HG03571 (cell line): Measurements from ENCODE around the gene INPP4B.

Experiments
- ATAC-seq: cut with Tn5 transposase; IDR thresholded peaks from one replicate; pipeline ENCODE4 v1.9.1; 2021; ENCODE audit not compliant: unreplicated experiment

The INPP4B gene

DNA sequence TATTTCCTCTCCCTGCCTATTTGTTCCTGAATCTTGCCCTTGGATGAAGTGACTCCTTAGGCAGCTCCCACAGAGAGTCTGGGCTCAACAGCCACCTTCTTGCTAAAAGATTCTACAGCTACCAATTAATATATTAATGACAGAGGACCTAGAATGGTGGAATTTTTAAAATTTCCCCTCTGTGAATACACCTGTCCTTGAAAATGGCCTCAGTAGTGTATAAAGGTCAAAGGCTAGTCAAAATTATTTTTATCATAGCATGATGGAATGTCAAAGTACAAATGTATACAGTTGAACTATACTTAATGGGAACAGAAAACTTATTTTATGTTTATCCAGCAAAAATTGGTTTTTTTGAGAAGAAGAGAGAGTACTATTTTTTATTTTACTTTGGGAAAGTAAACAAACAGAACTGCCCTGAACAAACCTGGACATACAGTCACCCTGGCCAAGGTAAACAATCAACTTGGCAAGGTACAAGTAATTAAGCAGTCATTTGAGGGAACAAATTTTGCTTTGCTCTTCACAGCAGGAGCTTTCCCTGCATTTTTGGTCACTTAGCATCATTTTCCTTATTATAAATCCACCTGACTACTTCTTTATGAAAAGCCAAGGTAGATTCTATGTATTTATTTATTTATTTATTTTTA lies 250.8 kb downstream of the INPP4B start:
- ATAC-seq, result no peak

GRCh38 chr4:142585411-142585810 lies 260.7 kb downstream of the INPP4B start:
- ATAC-seq, result no peak

DNA sequence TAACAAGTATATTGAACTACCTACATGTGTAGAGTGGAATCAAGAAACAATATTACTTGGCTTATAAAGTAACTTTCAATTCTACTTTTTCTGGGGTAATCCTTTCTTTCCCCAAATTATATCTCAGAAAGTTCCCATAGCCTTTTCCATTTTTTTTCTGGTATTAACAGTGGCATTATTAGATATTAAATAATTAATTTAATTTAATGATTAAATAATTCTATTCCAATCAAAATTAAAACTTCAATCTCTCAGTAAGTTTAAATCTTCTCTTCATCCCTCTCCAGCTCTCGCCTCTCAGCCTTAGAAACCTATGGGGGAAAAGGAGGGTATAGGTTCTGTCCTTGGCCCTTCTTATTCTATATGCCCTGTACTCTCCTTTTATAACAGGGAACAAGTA lies 262.4 kb downstream of the INPP4B start:
- ATAC-seq, result no peak

DNA sequence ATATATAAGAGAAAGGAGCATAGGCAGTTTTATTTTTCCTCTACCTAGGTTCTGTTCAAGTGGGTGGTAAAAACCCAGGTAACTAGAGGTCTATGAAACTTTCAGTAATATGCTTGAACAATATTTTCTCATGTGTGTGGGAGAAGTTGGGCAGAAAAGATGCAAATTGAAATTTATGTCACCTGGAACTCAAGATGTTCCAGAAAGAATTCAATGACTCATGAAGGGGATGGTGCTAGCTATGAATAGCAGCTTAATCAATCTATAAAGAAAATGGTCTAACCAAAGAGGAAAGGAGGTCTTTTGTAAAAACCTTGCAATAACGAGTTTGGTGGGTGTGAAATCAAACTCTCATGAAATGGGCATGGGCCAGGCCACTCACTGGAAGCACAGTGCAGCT lies 263.8 kb downstream of the INPP4B start:
- no peak for ATAC-seq

- no peak for ATAC-seq
Observed at GRCh38 chr4:142581881-142582280, 264.2 kb downstream of the INPP4B start.

- ATAC-seq, result no peak
Observed at GRCh38 chr4:142579443-142579842, 266.7 kb downstream of the INPP4B start.

DNA sequence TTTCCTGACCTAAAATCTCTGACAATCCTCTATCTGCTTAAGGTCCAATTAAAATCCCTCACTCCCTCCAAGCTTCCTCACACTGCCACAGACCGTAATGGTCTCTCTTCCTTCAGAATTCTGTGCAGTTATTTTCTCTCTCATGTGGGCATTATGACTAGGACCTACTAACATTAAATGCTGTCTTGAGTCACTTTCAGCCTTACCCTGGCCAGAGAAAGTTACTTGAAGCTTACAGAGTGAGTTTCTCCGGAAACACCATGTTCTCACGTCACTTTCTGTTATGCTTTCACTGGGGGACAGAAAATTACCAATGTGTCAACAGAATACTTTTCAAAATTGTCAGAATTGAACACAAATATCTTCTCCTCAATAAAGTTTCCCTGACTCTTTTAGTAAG lies 271.8 kb downstream of the INPP4B start:
- ATAC-seq, result no peak

DNA sequence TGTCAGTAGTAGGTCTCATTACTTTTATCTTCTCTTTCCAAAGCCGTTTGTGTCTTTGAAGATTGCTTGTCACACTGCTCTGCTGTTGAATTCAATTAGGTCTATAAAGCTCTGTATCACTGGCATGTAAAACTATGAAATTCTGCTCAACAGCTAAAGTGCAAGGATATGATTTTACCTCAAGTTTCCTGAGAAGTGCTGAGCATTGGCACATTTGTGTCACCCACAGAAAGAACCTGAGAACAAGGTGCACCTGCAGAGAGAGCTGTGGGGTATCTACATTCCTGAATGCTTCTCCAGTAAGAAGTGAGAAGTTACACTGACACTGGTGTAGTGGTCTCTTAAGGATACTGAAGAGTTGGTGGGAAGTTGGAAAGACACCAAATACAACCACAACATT lies 274.0 kb downstream of the INPP4B start:
- ATAC-seq, result no peak

DNA sequence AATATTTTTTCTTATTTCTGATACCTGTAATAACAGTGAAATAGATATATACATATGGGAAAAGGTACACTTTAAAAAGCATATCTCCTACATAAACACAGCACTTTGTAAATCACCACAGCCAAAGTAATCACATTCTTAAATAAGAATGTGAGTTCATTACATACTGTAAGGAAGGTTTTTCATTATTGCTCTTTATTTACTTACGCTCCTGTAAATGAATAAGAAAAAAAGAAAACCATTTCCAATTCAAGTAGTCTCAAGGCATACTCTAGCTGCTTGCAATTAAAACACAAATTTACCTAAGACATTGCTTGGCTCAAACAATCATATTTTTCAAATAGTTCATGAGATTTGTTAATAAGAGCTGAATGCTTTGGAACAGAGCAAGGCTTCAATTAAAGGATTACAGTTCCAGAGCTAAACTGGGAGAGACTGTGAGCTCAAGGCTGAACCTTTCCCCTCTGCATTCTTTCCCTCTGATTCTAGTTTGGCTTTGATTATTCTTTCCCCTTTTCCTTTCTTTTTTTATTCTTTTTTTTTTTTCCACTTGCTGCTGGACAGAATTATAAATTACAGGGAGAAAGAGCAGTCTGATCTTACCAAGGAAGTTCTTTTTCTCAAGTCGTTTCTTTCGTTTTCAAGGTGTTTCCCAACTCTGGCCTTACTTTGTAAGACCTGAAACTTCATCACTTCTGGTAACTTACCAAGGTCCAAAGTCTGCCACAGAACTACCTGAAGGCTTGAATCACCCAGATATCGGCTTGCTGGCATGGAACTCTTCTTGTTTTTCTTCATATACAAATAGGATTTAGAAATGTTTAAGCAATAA lies 278.3 kb downstream of the INPP4B start:
- ATAC-seq, result no peak

DNA sequence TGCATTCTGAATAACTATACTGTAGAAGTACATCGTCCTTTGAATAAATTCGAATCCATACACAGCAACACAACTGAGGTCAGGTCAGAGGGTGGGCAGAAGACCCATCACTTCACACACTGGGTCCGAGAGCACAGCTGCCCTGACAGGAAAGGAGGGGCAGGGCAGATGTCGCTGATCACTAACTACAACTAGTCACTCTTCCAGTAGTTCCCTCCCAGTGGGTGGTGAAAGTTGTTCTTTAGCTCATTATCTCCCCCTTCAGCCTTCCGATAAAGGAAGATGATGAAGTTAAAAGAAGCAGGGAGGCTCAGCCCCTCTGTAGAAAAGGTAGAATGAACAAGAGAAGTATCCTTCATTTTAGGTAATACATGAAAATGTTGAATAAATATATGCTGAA lies 278.9 kb downstream of the INPP4B start:
- no peak for ATAC-seq

DNA sequence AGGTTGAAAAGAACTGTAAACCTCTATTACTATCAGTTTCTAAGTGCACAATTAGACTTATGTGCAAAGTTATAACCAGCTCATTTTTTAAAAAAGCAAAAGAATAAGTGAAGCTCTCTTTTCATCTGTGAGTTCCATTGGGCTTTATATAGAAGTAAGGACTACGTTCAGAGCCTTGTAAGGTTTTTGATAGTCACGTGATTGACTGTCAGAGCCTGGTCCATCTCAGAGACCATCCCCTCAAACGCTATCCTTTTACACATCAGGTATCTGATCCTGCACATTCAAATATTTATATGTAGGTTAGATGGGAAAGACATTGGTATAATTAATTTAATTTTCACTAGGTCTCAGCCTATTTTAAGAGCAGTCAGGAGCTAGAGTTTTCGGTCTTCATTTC lies 279.3 kb downstream of the INPP4B start:
- no peak for ATAC-seq

- no peak for ATAC-seq
Observed at GRCh38 chr4:142566243-142566642, 279.9 kb downstream of the INPP4B start.

DNA sequence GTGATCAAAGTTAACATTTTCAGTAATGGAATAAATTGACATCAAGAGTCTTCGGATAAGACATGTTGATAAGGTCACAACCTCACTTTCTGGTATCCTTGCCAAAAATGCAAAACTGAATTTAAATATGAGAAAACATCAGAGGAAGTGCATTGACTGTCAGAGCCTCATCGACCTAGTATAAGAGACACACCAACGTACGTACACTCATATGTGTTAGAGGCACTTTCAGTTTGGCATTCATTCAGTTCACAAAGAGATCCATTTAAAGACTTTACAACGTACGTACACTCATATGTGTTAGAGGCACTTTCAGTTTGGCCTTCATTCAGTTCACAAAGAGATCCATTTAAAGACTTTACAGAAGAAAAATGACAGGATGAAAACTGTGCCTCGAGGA lies 280.3 kb downstream of the INPP4B start:
- no peak for ATAC-seq

GRCh38 chr4:142563682-142564291 lies 282.3 kb downstream of the INPP4B start:
- ATAC-seq, result no peak

DNA sequence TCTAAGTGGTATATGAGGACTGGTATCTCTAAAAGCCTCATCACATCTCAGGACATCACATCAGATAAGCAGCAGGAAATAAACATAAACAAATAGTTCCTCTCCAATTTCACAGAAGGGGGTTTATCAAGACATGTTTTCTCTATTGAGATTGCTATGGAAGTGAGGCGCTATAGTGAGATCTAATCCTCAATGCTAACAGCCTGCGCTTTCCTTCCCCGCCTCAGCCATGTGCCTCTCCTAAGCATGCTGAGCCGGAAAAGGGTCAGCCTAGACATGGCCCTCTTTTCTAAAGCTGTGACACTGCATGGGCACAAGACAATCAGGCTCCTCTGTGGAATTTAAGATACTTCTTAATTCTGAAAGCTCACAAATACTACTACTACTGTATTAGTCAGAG lies 286.1 kb downstream of the INPP4B start:
- ATAC-seq, result no peak

DNA sequence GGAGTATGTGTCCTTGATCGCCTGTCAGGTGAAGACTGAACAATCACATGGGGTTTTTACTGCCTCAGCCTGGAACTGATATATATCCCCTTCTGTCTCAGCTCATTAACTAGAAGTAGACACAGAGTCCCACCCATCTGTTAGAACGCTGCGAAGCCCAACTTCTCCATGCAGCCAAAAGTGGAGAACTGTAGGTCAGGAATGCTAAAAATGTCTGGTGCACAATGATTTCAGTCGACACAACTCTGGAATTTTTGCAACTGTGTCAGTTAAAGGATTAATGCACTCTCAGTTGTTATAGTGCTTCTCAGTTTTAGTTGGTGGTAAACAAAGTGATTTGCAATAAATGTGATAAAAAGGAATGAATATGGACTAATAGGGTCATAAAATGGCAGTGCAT lies 287.2 kb downstream of the INPP4B start:
- no peak for ATAC-seq

DNA sequence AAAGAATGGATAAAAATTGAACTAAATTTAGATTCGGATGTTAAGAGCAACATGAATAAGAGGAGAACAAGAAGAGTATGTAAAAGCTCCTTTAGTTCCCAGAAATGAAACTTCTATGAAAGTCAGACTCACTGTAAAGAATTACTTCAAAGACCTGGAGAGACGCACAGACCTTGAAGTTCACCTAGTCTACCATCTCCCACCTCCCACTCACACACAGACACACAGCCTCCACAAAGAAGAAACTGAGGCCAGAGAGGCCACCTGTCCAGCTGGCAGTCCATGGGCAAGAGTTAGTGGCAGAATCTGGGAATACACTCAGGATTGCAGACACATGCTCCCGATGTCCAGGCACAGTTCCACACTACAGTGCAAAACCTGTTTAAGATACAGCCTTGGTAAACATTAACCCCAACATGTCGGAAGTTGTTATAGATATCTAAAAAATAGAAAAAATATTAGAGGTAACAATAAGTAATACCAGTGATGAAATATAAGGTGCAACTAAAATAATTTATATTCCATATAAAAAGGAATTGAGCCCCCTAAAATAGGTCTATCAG lies 288.8 kb downstream of the INPP4B start:
- no peak for ATAC-seq

DNA sequence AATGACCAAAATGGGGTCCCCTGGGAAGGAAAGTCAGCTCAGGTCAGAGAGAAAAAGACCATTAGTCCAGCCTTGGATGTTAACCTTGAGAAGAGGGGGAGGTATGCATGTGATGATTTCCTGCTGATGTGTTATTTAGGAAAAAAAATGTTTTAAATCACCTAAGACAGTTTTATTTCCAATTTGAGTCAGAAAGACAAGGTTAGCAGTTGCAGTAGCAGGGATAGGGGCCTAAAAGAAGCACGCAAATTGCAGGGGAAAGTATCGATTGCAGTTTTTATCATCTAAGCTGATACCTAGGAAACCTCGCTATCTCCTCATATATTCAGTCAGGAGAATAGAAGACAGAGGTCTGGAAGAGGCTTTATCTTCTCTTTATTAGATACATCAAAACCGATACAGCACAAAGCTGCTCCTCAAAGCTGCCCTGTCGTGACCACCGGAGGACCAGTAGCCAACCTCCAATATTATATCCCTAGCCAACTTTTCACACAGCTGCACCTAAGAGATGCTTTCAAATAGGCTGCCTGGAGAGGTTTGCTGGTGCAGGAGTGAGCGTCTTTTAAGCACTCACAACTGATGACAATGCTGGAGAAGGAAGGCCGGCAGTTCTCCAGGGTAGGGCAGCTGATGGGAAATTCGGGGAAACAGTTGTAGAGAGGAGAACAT lies 289.4 kb downstream of the INPP4B start:
- ATAC-seq, result no peak

GRCh38 chr4:142556048-142556447 lies 290.1 kb downstream of the INPP4B start:
- no peak for ATAC-seq

- no peak for ATAC-seq
Observed at GRCh38 chr4:142554412-142554811, 291.7 kb downstream of the INPP4B start.

DNA sequence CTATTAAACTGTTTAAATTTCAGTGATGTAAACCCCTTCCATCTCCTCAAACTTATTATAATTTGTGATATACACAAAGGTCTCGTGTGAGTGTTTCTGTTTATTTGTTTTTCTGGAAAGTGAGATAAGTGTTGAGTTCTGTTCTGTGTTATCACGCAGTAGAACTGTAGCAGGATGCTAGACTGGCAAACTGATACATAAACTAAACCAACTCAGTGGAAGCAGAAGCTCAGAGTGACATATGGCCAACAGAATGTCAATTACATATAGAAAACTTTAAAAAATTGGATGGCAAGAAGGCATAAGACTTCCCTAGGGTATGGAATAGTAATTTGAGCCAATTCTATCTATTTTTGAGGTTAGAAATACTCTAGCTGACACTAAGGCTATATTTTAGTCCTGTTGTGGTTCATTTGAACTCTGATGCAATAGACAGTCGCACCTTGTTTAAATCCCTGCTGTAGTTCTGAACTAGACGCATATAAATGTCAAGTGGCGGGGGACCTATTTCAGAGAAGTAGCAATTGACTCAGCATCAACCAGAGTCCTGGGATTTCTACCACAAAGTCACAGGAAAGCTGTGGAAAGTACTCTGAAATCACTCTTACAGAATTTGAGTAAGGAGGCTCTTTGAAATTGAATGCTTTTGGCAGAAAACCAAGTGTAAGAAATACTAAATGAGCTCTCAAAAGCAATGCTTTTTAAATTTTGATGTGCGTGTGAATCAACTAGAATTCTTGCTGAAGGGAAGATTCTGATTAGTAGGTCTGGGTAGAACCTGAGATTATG lies 294.4 kb downstream of the INPP4B start:
- no peak for ATAC-seq
